Lung (tissue), 12 donors: ENCODE measurements around the gene XRCC1. TPM values are rescaled to one million over a fixed set of nuclear protein-coding genes. Genes with fewer than 3 reads are reported as not detected.
A peak's percentile ranks its signal among the peaks of the same experiment; 100 is the strongest.

ENCODE experiments used
- ATAC-seq: fragments of 200-7000 bp; cut with Tn5 transposase; one replicate; pipeline ENCODE4 v1.9.1; 2020; ENCODE audit warnings: moderate number of reproducible peaks; ENCODE audit not compliant: insufficient read depth, low FRiP score
- DNase-seq, 3 donors: peaks; one replicate each; pipeline ENCODE4 v3.0.0-alpha.2; 2013 to 2017
- H3K27ac ChIP-seq, 2 donors: one replicate each; pipeline ENCODE4 v1.5.1; 2013; ENCODE audit warnings: mild to moderate bottlenecking in 2 of 2, moderate library complexity in 2 of 2, control low read depth in 1 of 2, inconsistent platforms in 1 of 2, low read depth in 1 of 2, low read length in 1 of 2
- H3K27me3 ChIP-seq, 3 donors: one replicate each; pipeline ENCODE4 v1.5.1; 2013; ENCODE audit warnings: low read length in 2 of 3; ENCODE audit not compliant: control insufficient read depth in 3 of 3, insufficient read depth in 3 of 3
- H3K36me3 ChIP-seq, 4 donors: one replicate each; pipeline ENCODE4 v1.5.1; 2013; ENCODE audit warnings: low read length in 4 of 4, mild to moderate bottlenecking in 1 of 4, moderate library complexity in 1 of 4; ENCODE audit not compliant: control insufficient read depth in 4 of 4, insufficient read depth in 4 of 4
- H3K4me1 ChIP-seq, 5 donors: one replicate each; pipeline ENCODE4 v1.5.1; 2013; ENCODE audit warnings: low read length in 5 of 5, mild to moderate bottlenecking in 2 of 5, moderate library complexity in 1 of 5; ENCODE audit not compliant: control insufficient read depth in 5 of 5, insufficient read depth in 5 of 5
- H3K4me3 ChIP-seq: one replicate; pipeline ENCODE4 v1.5.1; 2013; ENCODE audit warnings: mild to moderate bottlenecking, control low read depth, moderate library complexity
- H3K9ac ChIP-seq, 2 donors: one replicate each; pipeline ENCODE4 v1.5.1; 2013; ENCODE audit warnings: low read length in 2 of 2, control low read depth in 1 of 2; ENCODE audit not compliant: insufficient read depth in 1 of 2
- H3K9me3 ChIP-seq, 4 donors: one replicate each; pipeline ENCODE4 v1.5.1; 2013; ENCODE audit warnings: low read length in 3 of 4, mild to moderate bottlenecking in 1 of 4, moderate library complexity in 1 of 4; ENCODE audit not compliant: control insufficient read depth in 4 of 4, insufficient read depth in 3 of 4
- WGBS, 2 donors: extraction: QIAGEN DNeasy Blood & Tissue Kit; methylation state at CpG; one replicate each; pipeline ENCODE4 v1.1.7; 2013; 5-methylcytosine and 5-hydroxymethylcytosine counted together
- polyA plus RNA-seq, 2 donors: library from polyadenylated mRNA; stranded (reverse); fragments of 200-250 nt; gene quantifications; one replicate each; pipeline ENCODE4 v1.2.1, GENCODE V29; 2013
- total RNA-seq, 2 donors: library from RNA; depleted of rRNA in 1 of 2; stranded (reverse); fragments of >200 nt in 1 of 2; gene quantifications; one replicate each; pipeline ENCODE4 v1.2.1, GENCODE V29; 2014 to 2021
- TF ChIP-seq, protein P1 (sequence below): IDR thresholded peaks from 2 replicates; pipeline ENCODE4 v1.5.1; 2012; ENCODE audit warnings: mild to moderate bottlenecking; ENCODE audit errors: control extremely low read depth, extremely low read depth
- donor health status: control.
- donor health status: control.
- donor health status: Bipolar disorder and iron deficiency.
- donor health status: healthy.
- donor health status: DM: yes; HTN: yes; CAD: no.

Gene XRCC1
- total and polyA plus RNA-seq, 4 donors: 15.4 to 32.2 (median 24.5) TPM

- peaks cover 0 to 3% (median 0%) of the 10 kb centered on the region in 3 donors for H3K27me3 ChIP-seq
- DNase-seq (no peak), ATAC-seq (no peak)
- peaks cover 0 to 43% (median 5%) of the 10 kb centered on the region in 5 donors for H3K4me1 ChIP-seq
- peaks cover 0 to 4% (median 0%) of the 10 kb centered on the region in 4 donors for H3K36me3 ChIP-seq
- TF ChIP-seq, protein P1, sequence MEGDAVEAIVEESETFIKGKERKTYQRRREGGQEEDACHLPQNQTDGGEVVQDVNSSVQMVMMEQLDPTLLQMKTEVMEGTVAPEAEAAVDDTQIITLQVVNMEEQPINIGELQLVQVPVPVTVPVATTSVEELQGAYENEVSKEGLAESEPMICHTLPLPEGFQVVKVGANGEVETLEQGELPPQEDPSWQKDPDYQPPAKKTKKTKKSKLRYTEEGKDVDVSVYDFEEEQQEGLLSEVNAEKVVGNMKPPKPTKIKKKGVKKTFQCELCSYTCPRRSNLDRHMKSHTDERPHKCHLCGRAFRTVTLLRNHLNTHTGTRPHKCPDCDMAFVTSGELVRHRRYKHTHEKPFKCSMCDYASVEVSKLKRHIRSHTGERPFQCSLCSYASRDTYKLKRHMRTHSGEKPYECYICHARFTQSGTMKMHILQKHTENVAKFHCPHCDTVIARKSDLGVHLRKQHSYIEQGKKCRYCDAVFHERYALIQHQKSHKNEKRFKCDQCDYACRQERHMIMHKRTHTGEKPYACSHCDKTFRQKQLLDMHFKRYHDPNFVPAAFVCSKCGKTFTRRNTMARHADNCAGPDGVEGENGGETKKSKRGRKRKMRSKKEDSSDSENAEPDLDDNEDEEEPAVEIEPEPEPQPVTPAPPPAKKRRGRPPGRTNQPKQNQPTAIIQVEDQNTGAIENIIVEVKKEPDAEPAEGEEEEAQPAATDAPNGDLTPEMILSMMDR: no peak
- no peak overlapping the region for H3K4me3 ChIP-seq
- H3K9me3 ChIP-seq: no peaks in the 10 kb centered on the region
- no peak overlapping the region for H3K9ac ChIP-seq
- H3K27ac ChIP-seq: no peak overlapping the region
- 90 to 91% methylated on average over 23 of the region's 23 CpGs for WGBS, 2 donors
Observed at GRCh38 chr19:43502419-43502976, 72.8 kb downstream of the XRCC1 start.

DNA sequence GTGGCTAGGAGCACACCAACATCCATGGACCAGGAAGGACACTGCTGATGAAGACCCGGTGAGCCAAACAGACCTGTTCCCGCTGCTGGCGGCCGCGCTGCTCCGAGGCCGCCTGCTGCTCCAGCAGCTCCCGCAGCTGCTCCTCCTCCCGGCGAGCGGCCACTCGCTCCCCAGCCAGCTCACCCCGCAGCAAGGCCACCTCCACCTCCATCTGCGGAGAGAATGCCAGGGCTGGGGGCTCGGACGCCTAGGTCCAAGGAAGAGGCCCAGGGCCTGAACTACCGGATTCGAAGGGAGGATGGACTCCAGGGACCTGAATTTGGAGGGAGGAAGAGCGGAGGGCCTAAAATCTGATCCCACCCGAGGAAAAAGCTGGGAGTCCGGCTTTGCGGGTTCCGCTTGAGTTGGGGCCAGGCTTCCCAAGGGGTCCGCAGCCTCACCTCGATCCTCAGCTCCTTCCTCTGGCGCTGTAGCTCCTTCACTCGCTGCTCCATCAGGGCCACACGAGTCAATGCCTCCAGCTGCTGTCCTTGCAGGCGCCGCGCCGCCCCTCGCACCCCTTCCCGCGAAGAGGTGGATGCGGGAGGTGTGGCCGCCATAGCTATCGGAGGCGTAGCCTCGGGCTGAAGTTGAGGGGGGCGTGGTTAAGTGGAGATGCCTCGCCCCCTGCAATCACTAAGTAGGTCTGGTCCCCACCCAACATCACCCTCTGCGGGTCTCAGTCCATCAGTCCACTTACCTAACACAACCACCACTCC, 73.5 kb downstream of the XRCC1 start:
- peak in 1 of 3 donors; percentile 35 for DNase-seq

GRCh38 chr19:43499042-43499441, 76.3 kb downstream of the XRCC1 start:
- 82 to 89% methylated on average over 3 of the region's 3 CpGs for WGBS, 2 donors
- ATAC-seq (no peak), DNase-seq (no peak)
- H3K27me3 ChIP-seq: peaks cover 0 to 3% (median 0%) of the 10 kb centered on the region in 3 donors
- peaks cover 0 to 34% (median 5%) of the 10 kb centered on the region in 5 donors for H3K4me1 ChIP-seq
- H3K27ac ChIP-seq: no peak overlapping the region
- no peak overlapping the region for H3K9ac ChIP-seq
- no peak overlapping the region for H3K4me3 ChIP-seq
- H3K9me3 ChIP-seq: no peaks in the 10 kb centered on the region
- H3K36me3 ChIP-seq: peaks cover 0 to 14% (median 6%) of the 10 kb centered on the region in 4 donors
- TF ChIP-seq, protein P1: no peak

More for the DNA sequence above, 73.5 kb downstream of the XRCC1 start:
- Histone ChIP-seq H3K4me3 (no peak overlapping the region), H3K4me1 (peaks cover 0 to 43% (median 5%) of the 10 kb centered on the region in 5 donors), H3K27ac (no peak overlapping the region), H3K9me3 (no peaks in the 10 kb centered on the region), H3K9ac (peak overlapping the region in 1 of 2 donors; percentile 1), H3K27me3 (peaks cover 0 to 3% (median 0%) of the 10 kb centered on the region in 3 donors), H3K36me3 (peaks cover 0 to 4% (median 3%) of the 10 kb centered on the region in 4 donors)
- 86 to 87% methylated on average over 43 of the region's 43 CpGs for WGBS, 2 donors
- ATAC-seq: no peak
- TF ChIP-seq, protein P1: no peak
